Measurements from ENCODE around the gene MTHFD2L.
A peak's percentile ranks its signal among the peaks of the same experiment; 100 is the strongest.

The MTHFD2L gene
- 3.9 to 11.1 (median 6.4) reads per million in 3 donors for total RNA-seq

DNA sequence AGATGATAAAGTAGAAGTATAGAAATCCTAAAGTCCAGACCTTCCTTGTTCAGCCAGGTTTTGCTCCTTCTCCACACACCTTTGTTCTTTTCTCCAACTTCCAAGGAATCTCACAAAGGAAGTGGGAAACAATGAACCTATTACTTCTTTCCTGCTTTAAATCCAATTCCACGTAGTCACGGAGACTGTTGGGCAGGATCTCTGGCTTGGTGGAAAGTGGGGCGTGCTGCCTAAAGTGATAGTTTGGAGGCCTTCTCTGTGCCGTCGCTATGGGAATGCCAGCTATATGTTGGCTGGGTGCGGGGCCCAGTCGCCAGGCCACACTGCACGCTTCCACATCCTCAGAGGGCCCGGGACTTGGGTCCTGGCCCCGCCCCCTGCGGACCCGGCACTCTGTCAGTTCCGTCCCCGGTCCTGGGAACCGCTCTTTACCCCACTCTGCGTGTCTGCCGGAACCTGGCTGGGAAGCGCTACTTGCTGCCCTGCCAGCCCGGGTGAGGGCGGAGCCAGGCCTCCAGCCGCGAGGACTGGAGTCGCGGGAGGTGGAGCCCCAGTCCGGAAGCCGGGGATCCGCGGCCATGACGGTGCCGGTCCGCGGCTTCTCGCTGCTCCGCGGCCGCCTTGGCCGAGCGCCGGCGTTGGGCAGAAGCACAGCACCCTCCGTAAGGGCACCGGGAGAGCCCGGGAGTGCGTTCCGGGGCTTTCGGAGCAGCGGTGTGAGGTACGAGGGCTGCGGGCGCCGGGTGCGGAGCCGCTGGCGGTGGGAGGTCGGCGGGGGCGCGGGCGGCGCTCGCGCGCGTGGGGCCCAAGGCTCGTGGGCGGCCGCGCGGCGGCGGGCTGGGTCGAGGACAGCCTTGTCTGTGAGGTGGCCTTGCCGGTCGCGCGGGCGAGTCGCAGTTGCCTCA is at the start of gene MTHFD2L:
TSS of gene MTHFD2L (plus strand) at position 558 of the 905 bp plus-strand sequence. CDS start at position 579, 21 bp downstream.
- Histone ChIP-seq H3K36me3 (ENCODE audit: control insufficient read depth, insufficient read depth, low read length) (no peaks in the 10 kb centered on the region), H3K9me3 (ENCODE audit: control insufficient read depth, low read length) (no peaks in the 10 kb centered on the region), H3K27me3 (replicated peaks; ENCODE audit: control insufficient read depth, insufficient read depth, low read length, poor library complexity, severe bottlenecking) (no peaks in the 10 kb centered on the region), H3K4me1 (ENCODE audit: control insufficient read depth, insufficient read depth, low read length, poor library complexity, severe bottlenecking) (peaks cover 11% of the 10 kb centered on the region), H3K27ac (ENCODE audit: insufficient read depth, low read length, poor library complexity, severe bottlenecking) (peak within 1 kb of the TSS; percentile 30), H3K4me3 (ENCODE audit: insufficient read depth, low read depth, low read length, poor library complexity, severe bottlenecking) (peak within 1 kb of the TSS; percentile 79)
- peak; percentile 57 to 73 (median 59) for DNase-seq

DNA sequence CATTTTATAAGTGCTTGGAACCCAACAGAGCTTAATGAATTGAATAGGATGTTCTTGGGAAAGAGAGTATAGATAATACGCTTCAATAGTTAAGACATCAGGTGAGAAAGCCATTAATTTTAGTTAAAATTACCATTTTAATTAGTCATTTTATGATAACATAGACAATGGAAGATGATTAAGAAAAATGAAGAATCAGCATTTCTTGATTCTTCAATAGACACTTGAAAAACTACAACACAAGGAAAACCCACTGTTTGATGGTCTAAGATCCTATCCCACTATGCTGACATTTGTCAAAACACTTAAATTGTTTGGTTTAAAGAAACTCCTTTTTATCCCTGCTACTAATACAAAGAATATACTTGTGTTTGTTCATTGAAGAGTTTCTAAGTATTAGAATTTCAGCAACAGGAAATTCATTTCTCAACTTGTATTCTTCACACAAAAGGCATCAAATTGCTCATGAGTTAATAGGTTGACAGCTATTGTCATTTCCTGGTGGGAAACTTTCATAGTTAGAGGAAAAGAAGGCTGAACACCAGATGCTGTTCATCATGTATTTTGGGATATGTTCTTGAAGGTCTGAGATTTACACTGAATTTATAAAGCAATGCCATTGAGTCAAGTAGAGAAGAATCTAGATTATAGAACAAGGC is 49.3 kb upstream of the MTHFD2L start:
- no peaks in the 10 kb centered on the region for H3K36me3 ChIP-seq (ENCODE audit: control insufficient read depth, insufficient read depth, low read length)
- DNase-seq, result no peak
- H3K4me1 ChIP-seq (ENCODE audit: control insufficient read depth, insufficient read depth, low read length, poor library complexity, severe bottlenecking), result no peaks in the 10 kb centered on the region
- no peaks in the 10 kb centered on the region for H3K9me3 ChIP-seq (ENCODE audit: control insufficient read depth, low read length)
- no peak overlapping the region for H3K27ac ChIP-seq (ENCODE audit: insufficient read depth, low read length, poor library complexity, severe bottlenecking)
- no peak overlapping the region for H3K4me3 ChIP-seq (ENCODE audit: insufficient read depth, low read depth, low read length, poor library complexity, severe bottlenecking)
- no peaks in the 10 kb centered on the region for H3K27me3 ChIP-seq (replicated peaks; ENCODE audit: control insufficient read depth, insufficient read depth, low read length, poor library complexity, severe bottlenecking)

DNA sequence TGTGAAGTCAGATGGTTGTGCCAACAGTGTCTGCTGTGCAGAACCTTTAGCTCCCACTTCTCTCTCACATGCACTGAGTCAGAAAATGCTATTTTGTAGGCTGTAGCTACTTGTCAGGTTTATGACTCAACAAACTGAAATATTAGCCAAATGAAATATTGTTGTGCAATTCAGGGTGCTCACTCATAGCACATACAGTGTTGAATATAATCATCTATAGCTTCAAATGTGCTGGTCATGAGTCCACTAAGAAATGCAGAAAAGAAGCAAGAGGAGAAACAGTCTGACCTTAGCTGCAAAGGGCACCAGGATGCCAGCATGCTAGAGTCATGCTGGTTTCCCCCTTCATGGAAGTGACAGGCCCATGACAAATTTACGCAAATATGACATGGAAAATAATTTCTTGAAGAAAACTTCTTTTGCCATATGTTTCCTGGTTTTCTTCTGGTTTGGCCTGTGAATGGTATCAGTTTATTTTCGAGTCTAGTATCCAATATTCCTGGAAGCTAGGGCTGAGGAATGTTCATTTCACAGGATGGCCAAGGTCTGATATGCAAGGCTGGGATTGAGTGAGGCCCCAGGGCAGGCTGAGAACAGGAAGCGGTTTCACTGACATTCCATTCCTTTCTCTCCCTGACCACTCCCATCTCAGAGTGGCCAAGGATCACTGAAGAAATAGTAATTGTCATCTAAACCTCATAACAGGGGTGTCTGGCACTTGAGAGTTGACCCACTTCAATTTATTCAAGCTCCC is 48.6 kb upstream of the MTHFD2L start:
- DNase-seq, result no peak
- Histone ChIP-seq H3K9me3 (ENCODE audit: control insufficient read depth, low read length) (no peaks in the 10 kb centered on the region), H3K27me3 (replicated peaks; ENCODE audit: control insufficient read depth, insufficient read depth, low read length, poor library complexity, severe bottlenecking) (no peaks in the 10 kb centered on the region), H3K4me3 (ENCODE audit: insufficient read depth, low read depth, low read length, poor library complexity, severe bottlenecking) (no peak overlapping the region), H3K36me3 (ENCODE audit: control insufficient read depth, insufficient read depth, low read length) (no peaks in the 10 kb centered on the region), H3K4me1 (ENCODE audit: control insufficient read depth, insufficient read depth, low read length, poor library complexity, severe bottlenecking) (no peaks in the 10 kb centered on the region), H3K27ac (ENCODE audit: insufficient read depth, low read length, poor library complexity, severe bottlenecking) (no peak overlapping the region)

DNA sequence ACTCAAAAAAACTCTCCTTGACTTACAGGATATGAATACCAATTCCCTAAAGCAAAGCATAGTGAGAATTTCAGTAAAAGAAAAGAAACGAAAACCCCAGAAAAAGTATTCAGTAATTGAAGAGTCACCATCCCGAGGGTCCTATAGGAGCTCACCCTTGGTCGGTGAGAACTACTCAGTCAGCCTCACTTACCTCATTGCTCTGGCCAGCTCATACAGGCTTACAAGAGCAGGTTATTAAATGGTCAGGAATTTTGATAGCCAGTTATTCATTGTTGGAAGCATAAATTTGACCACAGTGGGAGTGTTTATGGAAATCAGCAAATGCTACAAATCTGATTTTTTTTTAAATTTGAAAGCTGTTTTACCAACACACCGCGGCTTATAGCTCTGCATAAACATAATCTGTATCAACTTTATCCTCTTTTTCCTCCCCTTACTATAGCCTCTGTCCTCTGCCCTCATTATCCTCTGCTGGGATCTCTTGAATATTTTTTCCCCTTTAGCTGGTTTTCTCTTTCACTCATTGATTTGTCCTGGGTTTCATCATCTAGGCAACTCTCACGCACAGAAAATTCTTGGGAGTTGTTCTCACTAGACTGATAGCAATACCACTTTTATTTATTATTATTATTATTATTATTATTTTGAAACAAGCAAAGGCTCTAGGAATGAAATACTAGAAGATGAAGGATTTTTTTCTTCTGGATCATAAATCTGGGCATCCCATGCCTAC is 47.9 kb upstream of the MTHFD2L start:
- Histone ChIP-seq H3K27me3 (replicated peaks; ENCODE audit: control insufficient read depth, insufficient read depth, low read length, poor library complexity, severe bottlenecking) (no peaks in the 10 kb centered on the region), H3K4me3 (ENCODE audit: insufficient read depth, low read depth, low read length, poor library complexity, severe bottlenecking) (no peak overlapping the region), H3K4me1 (ENCODE audit: control insufficient read depth, insufficient read depth, low read length, poor library complexity, severe bottlenecking) (no peaks in the 10 kb centered on the region), H3K27ac (ENCODE audit: insufficient read depth, low read length, poor library complexity, severe bottlenecking) (no peak overlapping the region), H3K9me3 (ENCODE audit: control insufficient read depth, low read length) (no peaks in the 10 kb centered on the region), H3K36me3 (ENCODE audit: control insufficient read depth, insufficient read depth, low read length) (no peaks in the 10 kb centered on the region)
- DNase-seq, result no peak

DNA sequence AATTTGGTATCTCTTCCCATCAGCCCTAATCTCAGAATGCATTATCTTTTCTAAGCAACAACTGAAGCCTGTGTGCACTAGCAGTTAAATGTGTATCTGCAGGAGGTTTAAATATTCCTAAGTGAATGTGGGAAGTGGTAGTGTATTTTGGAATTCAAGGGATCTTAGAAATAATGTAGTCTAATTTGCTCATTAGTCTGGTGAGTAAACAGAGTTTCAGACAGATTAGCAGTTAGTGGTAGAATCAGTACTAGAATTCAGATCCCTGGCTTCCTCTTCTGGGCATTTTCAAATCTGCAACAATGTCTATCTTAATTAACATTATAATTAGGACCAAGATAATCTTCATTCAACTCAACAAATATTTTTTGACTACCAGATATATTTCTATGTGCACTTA is 47.2 kb upstream of the MTHFD2L start:
- Histone ChIP-seq H3K9me3 (ENCODE audit: control insufficient read depth, low read length) (no peaks in the 10 kb centered on the region), H3K27me3 (replicated peaks; ENCODE audit: control insufficient read depth, insufficient read depth, low read length, poor library complexity, severe bottlenecking) (no peaks in the 10 kb centered on the region), H3K27ac (ENCODE audit: insufficient read depth, low read length, poor library complexity, severe bottlenecking) (no peak overlapping the region), H3K4me3 (ENCODE audit: insufficient read depth, low read depth, low read length, poor library complexity, severe bottlenecking) (no peak overlapping the region), H3K36me3 (ENCODE audit: control insufficient read depth, insufficient read depth, low read length) (no peaks in the 10 kb centered on the region), H3K4me1 (ENCODE audit: control insufficient read depth, insufficient read depth, low read length, poor library complexity, severe bottlenecking) (no peaks in the 10 kb centered on the region)
- no peak for DNase-seq

DNA sequence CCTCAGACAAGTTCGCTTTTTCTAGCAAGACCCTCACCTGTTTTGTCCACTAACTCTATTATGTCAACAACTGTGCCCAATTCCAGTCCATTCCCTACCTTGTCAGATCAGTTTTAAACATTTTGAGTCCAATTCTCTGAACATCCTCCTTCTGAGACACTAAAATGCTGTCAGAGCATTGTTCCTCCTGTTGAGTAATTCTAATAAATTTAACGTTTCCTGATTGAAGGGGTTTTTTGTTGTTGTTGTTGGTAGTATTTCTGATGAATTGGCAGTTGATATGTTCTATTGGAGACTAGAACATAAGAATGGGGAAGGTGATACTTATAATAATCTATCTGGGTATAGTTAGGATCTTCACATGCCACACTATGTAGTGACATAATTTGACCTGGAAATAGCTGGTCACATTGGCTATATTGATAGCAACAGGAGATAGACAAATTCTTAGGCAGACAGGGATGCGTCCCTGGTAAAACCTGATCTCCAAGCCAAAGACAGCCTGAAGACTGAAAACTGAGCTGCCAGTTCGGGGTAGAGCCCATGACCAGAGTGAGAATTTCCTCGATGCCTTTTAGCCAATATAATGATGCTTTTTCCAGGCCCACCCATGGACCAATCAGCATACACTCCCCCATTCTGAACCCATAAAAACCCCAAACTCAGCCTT is 46.5 kb upstream of the MTHFD2L start:
- Histone ChIP-seq H3K27ac (ENCODE audit: insufficient read depth, low read length, poor library complexity, severe bottlenecking) (no peak overlapping the region), H3K27me3 (replicated peaks; ENCODE audit: control insufficient read depth, insufficient read depth, low read length, poor library complexity, severe bottlenecking) (no peaks in the 10 kb centered on the region), H3K4me3 (ENCODE audit: insufficient read depth, low read depth, low read length, poor library complexity, severe bottlenecking) (no peak overlapping the region), H3K4me1 (ENCODE audit: control insufficient read depth, insufficient read depth, low read length, poor library complexity, severe bottlenecking) (no peaks in the 10 kb centered on the region), H3K36me3 (ENCODE audit: control insufficient read depth, insufficient read depth, low read length) (no peaks in the 10 kb centered on the region), H3K9me3 (ENCODE audit: control insufficient read depth, low read length) (no peaks in the 10 kb centered on the region)
- no peak for DNase-seq

DNA sequence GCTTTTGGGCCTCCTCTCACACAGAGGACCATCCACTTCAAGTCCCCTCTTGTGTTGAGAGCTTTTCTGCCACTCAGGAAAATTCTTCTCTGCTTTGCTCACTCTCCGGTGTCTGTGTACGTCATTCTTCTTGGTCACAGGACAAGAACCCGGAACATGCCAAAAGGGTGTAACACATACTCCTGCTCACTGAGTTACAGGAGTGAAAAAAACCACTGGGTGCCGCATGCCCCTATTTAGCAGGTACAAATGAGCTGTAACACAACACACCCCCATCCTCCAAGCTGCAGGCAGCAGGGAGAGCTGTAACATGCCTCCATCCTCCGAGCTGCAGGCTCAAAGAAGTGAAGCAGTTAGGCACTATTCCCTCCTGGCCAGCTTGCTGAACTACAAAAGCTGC is 45.9 kb upstream of the MTHFD2L start:
- no peaks in the 10 kb centered on the region for H3K9me3 ChIP-seq (ENCODE audit: control insufficient read depth, low read length)
- no peak overlapping the region for H3K27ac ChIP-seq (ENCODE audit: insufficient read depth, low read length, poor library complexity, severe bottlenecking)
- H3K36me3 ChIP-seq (ENCODE audit: control insufficient read depth, insufficient read depth, low read length), result no peaks in the 10 kb centered on the region
- DNase-seq, result no peak
- H3K4me3 ChIP-seq (ENCODE audit: insufficient read depth, low read depth, low read length, poor library complexity, severe bottlenecking), result no peak overlapping the region
- no peaks in the 10 kb centered on the region for H3K27me3 ChIP-seq (replicated peaks; ENCODE audit: control insufficient read depth, insufficient read depth, low read length, poor library complexity, severe bottlenecking)
- H3K4me1 ChIP-seq (ENCODE audit: control insufficient read depth, insufficient read depth, low read length, poor library complexity, severe bottlenecking), result no peaks in the 10 kb centered on the region

DNA sequence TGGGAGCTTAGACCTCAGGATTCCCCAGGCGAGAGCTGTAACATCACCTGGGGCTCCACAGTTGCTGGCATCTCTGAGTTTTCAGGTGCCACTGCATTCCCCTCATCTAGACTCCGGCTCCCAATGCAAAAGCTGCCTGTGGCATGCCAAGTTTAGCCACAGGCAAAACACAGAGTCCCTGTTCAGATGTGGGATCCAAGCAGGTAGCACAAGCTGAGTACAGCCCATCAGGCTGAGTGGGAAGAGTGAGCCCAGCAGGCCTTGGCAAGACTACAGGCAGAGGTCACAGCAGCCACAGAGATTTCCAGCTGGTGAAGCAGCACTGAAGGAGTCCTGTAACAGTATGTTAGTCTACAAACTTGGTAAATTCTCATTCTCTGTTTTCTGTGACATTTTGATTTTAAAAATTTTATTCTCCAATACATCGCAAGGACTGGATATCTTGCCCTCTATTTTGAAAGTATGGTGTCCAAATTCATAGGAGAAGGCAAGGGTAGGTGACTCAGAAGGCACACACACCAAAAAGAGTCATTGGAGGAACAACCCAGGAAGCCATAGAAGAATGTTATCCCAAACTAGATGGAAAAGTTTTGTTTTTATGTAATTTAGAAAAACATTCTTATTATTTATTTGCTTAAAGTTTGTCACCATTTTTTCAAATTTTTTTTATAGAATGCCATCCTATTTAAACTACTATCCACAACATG is 45.4 kb upstream of the MTHFD2L start:
- Histone ChIP-seq H3K36me3 (ENCODE audit: control insufficient read depth, insufficient read depth, low read length) (no peaks in the 10 kb centered on the region), H3K27ac (ENCODE audit: insufficient read depth, low read length, poor library complexity, severe bottlenecking) (no peak overlapping the region), H3K27me3 (replicated peaks; ENCODE audit: control insufficient read depth, insufficient read depth, low read length, poor library complexity, severe bottlenecking) (no peaks in the 10 kb centered on the region), H3K4me1 (ENCODE audit: control insufficient read depth, insufficient read depth, low read length, poor library complexity, severe bottlenecking) (no peaks in the 10 kb centered on the region), H3K9me3 (ENCODE audit: control insufficient read depth, low read length) (no peaks in the 10 kb centered on the region), H3K4me3 (ENCODE audit: insufficient read depth, low read depth, low read length, poor library complexity, severe bottlenecking) (no peak overlapping the region)
- DNase-seq, result no peak

DNA sequence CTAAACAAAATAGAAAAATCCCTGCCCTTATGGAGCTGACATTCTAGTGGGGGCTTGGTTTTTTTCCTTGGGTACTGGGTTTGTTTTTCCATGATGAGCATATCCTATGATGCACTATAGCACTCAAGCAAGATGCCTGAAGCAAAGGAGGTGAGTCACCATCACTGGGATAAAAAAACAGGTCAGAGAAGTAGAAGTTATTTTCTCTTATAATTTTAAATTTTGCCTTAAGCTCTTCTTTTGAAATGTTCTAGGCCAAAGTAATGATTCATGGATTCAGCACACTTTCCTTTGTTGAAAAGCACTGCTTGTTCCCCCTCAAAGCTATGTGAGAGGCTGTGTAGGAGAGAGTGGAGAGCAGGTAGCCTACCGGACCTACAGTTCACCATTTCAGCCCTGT is 43.7 kb upstream of the MTHFD2L start:
- no peak for DNase-seq
- H3K9me3 ChIP-seq (ENCODE audit: control insufficient read depth, low read length), result no peaks in the 10 kb centered on the region
- no peaks in the 10 kb centered on the region for H3K36me3 ChIP-seq (ENCODE audit: control insufficient read depth, insufficient read depth, low read length)
- H3K4me3 ChIP-seq (ENCODE audit: insufficient read depth, low read depth, low read length, poor library complexity, severe bottlenecking), result no peak overlapping the region
- H3K4me1 ChIP-seq (ENCODE audit: control insufficient read depth, insufficient read depth, low read length, poor library complexity, severe bottlenecking), result no peaks in the 10 kb centered on the region
- H3K27ac ChIP-seq (ENCODE audit: insufficient read depth, low read length, poor library complexity, severe bottlenecking), result no peak overlapping the region
- H3K27me3 ChIP-seq (replicated peaks; ENCODE audit: control insufficient read depth, insufficient read depth, low read length, poor library complexity, severe bottlenecking), result no peaks in the 10 kb centered on the region

Measured in effector memory CD4-positive, alpha-beta T cell (primary cell).